GM21381 (cell line): ENCODE data around the gene SRL.
"Not testable (repeated sequence)": the region's sequence is repeated elsewhere in the genome, so short reads cannot be mapped to it uniquely, and the experiment has no call there.

Experiments used
- ATAC-seq: cut with Tn5 transposase; IDR thresholded peaks from one replicate; pipeline ENCODE4 v1.9.1; 2021; ENCODE audit warnings: mild to moderate bottlenecking, moderate library complexity; ENCODE audit not compliant: unreplicated experiment

SRL gene

GRCh38 chr16:4172070-4172469 lies 69.8 kb downstream of the SRL start:
- ATAC-seq = no peak

GRCh38 chr16:4169415-4169814 lies 72.5 kb downstream of the SRL start:
- no peak for ATAC-seq

GRCh38 chr16:4166821-4167220 lies 75.1 kb downstream of the SRL start:
- no peak for ATAC-seq

- no peak for ATAC-seq
Observed at GRCh38 chr16:4160658-4161430, 81.0 kb downstream of the SRL start.

GRCh38 chr16:4159726-4160125 lies 82.2 kb downstream of the SRL start:
- ATAC-seq = no peak

GRCh38 chr16:4158143-4159093 lies 83.5 kb downstream of the SRL start:
- ATAC-seq = no peak

GRCh38 chr16:4157376-4157825 lies 84.5 kb downstream of the SRL start:
- ATAC-seq = no peak

GRCh38 chr16:4156503-4156902 lies 85.4 kb downstream of the SRL start:
- not testable (repeated sequence) for ATAC-seq

- ATAC-seq = not testable (repeated sequence)
Observed at GRCh38 chr16:4153364-4153763, 88.5 kb downstream of the SRL start.

GRCh38 chr16:4152267-4152666 lies 89.6 kb downstream of the SRL start:
- no peak for ATAC-seq

GRCh38 chr16:4147236-4147635 lies 94.6 kb downstream of the SRL start:
- no peak for ATAC-seq

GRCh38 chr16:4142268-4142667 lies 99.6 kb downstream of the SRL start:
- no peak for ATAC-seq

- no peak for ATAC-seq
Observed at GRCh38 chr16:4141604-4142003, 100.3 kb downstream of the SRL start.

- no peak for ATAC-seq
Observed at GRCh38 chr16:4140652-4141051, 101.2 kb downstream of the SRL start.

- ATAC-seq = no peak
Observed at GRCh38 chr16:4139968-4140367, 101.9 kb downstream of the SRL start.
